WTC11 (cell line): ENCODE results near the gene APMAP.

Experiments used
- CTCF ChIP-seq: fragments of 200-600 bp; IDR thresholded peaks from 2 replicates; pipeline ENCODE4 v1.8.0; 2022; ENCODE audit warnings: antibody characterized with exemption
- ESRRA ChIP-seq: sonication (generic); formaldehyde crosslinking; IDR thresholded peaks from 2 replicates; pipeline ENCODE4 v1.8.1; 2022; ENCODE audit warnings: mild to moderate bottlenecking, missing genetic modification reagents, borderline replicate concordance
- FOXK1 ChIP-seq: sonication (generic); formaldehyde crosslinking; IDR thresholded peaks from 2 replicates; pipeline ENCODE4 v1.8.0; 2022; ENCODE audit warnings: mild to moderate bottlenecking, moderate library complexity, missing genetic modification reagents
- SP1 ChIP-seq: sonication (generic); formaldehyde crosslinking; conservative IDR thresholded peaks from 2 replicates; pipeline ENCODE4 v1.8.1; 2022; ENCODE audit warnings: missing genetic modification reagents
- TCF7 ChIP-seq: sonication (generic); formaldehyde crosslinking; IDR thresholded peaks from 2 replicates; pipeline ENCODE4 v1.8.0; 2022; ENCODE audit warnings: mild to moderate bottlenecking, low read depth, missing genetic modification reagents, moderate library complexity
- TF ChIP-seq, protein P1 (sequence below): sonication (generic); formaldehyde crosslinking; IDR thresholded peaks from 2 replicates; pipeline ENCODE4 v1.8.0; 2022; ENCODE audit warnings: mild to moderate bottlenecking, missing genetic modification reagents
- TF ChIP-seq, protein P2 (sequence below): sonication (generic); formaldehyde crosslinking; IDR thresholded peaks from 2 replicates; pipeline ENCODE4 v1.8.1; 2022; ENCODE audit warnings: missing genetic modification reagents, borderline replicate concordance
- TF ChIP-seq, protein P3 (sequence below): sonication (generic); formaldehyde crosslinking; IDR thresholded peaks from 2 replicates; pipeline ENCODE4 v1.8.0; 2022; ENCODE audit warnings: mild to moderate bottlenecking, missing genetic modification reagents

DNA sequence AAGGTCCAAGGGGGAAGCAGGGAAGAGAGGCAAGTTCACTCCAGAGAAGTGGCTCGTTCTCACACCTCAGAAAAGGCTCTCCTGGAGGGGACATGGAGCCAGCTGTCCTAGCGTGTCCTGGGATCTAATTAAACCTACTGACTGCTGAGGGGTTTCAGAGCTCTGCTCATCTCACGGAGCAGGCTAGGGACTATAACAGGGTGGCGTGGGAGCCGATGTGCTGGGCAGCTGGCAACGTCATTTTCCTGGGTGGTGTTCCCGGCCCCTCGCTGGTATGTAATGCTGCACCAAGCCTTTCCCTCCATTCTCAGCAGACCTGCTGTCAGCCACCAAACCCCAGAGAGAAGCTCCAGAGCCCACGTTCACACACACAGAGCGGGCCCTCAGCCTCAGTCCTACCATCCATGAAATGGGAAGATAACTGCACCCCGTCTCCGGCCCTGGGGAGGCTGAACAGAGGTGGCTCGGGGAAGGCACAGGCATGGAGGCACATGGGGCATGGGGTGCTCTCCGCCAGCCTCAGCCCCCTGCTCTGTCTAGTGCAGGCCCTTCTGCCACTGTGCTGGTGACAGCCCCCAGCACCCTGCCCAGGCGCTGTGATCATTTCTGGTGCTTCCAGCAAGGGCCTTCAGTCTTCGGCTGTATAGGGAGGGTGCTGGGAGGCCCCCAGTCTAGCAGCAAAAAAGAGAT is 41.6 kb downstream of the APMAP start:
- no peak for TF ChIP-seq ESRRA
- TF ChIP-seq CTCF: no peak
- TF ChIP-seq FOXK1 (CRISPR knock-in tag): no peak
- TF ChIP-seq SP1 (CRISPR knock-in tag): no peak
- TF ChIP-seq, protein P1, sequence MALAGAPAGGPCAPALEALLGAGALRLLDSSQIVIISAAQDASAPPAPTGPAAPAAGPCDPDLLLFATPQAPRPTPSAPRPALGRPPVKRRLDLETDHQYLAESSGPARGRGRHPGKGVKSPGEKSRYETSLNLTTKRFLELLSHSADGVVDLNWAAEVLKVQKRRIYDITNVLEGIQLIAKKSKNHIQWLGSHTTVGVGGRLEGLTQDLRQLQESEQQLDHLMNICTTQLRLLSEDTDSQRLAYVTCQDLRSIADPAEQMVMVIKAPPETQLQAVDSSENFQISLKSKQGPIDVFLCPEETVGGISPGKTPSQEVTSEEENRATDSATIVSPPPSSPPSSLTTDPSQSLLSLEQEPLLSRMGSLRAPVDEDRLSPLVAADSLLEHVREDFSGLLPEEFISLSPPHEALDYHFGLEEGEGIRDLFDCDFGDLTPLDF (CRISPR knock-in tag): no peak
- TF ChIP-seq TCF7: no peak
- TF ChIP-seq, protein P2, sequence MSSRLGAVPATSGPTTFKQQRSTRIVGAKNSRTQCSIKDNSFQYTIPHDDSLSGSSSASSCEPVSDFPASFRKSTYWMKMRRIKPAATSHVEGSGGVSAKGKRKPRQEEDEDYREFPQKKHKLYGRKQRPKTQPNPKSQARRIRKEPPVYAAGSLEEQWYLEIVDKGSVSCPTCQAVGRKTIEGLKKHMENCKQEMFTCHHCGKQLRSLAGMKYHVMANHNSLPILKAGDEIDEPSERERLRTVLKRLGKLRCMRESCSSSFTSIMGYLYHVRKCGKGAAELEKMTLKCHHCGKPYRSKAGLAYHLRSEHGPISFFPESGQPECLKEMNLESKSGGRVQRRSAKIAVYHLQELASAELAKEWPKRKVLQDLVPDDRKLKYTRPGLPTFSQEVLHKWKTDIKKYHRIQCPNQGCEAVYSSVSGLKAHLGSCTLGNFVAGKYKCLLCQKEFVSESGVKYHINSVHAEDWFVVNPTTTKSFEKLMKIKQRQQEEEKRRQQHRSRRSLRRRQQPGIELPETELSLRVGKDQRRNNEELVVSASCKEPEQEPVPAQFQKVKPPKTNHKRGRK (CRISPR knock-in tag): no peak
- TF ChIP-seq, protein P3, sequence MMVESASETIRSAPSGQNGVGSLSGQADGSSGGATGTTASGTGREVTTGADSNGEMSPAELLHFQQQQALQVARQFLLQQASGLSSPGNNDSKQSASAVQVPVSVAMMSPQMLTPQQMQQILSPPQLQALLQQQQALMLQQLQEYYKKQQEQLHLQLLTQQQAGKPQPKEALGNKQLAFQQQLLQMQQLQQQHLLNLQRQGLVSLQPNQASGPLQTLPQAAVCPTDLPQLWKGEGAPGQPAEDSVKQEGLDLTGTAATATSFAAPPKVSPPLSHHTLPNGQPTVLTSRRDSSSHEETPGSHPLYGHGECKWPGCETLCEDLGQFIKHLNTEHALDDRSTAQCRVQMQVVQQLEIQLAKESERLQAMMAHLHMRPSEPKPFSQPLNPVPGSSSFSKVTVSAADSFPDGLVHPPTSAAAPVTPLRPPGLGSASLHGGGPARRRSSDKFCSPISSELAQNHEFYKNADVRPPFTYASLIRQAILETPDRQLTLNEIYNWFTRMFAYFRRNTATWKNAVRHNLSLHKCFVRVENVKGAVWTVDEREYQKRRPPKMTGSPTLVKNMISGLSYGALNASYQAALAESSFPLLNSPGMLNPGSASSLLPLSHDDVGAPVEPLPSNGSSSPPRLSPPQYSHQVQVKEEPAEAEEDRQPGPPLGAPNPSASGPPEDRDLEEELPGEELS: no peak
